RKO (cell line): Measurements from ENCODE around the gene PRCC.

ENCODE experiments used
- DNase-seq: peaks from one replicate; pipeline ENCODE4 v3.0.0-alpha.2; 2016; ENCODE audit warnings: low spot score

Gene PRCC, protein sequence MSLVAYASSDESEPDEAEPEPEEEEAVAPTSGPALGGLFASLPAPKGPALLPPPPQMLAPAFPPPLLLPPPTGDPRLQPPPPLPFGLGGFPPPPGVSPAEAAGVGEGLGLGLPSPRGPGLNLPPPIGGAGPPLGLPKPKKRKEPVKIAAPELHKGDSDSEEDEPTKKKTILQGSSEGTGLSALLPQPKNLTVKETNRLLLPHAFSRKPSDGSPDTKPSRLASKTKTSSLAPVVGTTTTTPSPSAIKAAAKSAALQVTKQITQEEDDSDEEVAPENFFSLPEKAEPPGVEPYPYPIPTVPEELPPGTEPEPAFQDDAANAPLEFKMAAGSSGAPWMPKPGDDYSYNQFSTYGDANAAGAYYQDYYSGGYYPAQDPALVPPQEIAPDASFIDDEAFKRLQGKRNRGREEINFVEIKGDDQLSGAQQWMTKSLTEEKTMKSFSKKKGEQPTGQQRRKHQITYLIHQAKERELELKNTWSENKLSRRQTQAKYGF

DNA sequence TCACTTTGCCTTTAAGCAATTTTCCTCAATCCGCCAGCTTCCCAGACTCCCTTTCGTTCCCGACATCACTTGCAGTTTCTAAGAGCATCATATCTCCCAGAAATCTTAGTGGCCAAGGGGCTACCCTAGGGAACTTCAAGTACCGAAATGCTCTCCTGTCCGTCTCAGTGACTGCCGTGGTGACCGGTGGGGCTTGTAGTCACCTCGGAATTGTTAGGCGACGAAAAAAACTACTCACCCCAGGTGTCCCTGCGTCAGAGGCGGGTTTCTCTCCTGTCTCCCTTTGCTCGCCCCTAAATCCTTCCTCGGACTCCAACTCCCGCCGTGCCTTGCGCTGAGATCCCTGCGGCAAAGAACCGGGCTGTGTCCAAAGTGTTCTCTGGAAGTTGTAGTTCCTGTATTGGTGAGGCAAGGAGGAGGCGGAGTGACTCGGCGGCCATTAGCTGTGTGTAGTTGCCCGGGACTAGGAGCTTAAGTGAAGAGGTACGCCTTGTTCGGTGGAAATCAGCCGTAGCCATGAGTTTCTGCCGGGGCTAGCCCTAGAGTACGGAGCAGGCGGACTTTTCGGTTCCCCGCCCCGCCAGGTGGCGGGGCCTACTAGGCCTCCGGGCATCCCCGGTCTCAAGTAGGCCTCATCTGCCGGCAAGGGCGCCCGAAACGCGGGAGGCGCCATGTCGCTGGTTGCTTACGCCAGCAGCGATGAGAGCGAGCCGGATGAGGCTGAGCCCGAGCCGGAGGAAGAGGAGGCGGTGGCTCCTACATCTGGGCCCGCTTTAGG lies at the start of gene PRCC:
PRCC (plus strand) TSS at position 435 of the 778 bp plus-strand sequence; CDS start at position 672, 237 bp downstream.
- DNase-seq: peak; percentile 100

DNA sequence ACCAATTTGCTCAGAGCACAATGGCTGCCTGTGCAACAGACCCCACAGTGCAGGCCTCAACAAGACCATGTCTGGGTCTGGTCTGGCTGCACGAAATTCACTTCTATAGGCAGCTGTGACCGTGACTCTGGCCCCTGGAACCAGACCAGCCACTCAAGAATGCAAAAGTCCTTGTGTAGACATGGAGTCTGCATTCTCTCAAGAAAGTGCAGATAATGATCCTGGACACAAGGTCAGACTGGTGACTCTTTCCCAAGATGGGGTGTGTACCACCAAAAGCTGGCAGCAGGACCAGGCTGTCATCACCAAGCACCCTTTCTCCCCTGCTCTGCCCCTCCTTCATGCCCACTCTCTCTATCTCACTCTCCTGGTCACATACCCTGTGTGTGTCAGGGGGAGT lies 46.2 kb upstream of the PRCC start:
- no peak for DNase-seq

DNA sequence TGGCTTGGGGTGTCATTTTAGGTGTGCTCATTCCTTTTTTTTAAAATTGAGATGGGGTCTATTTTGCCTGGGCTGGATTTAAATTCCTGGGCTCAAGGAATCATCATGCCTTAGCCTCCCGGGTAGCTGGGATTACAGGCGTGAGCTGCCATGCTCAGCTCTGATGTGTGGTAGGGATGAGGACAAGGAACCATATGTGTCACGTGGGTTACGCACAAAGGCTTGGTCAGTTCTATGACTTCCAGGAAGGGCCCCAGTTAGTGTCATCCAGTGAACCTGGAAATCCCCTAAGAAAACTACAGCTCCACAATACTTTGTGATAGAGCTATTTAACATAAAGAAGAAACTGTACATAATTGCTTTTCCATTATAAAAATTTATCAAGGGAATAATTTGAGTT lies 45.8 kb upstream of the PRCC start:
- no peak for DNase-seq

DNA sequence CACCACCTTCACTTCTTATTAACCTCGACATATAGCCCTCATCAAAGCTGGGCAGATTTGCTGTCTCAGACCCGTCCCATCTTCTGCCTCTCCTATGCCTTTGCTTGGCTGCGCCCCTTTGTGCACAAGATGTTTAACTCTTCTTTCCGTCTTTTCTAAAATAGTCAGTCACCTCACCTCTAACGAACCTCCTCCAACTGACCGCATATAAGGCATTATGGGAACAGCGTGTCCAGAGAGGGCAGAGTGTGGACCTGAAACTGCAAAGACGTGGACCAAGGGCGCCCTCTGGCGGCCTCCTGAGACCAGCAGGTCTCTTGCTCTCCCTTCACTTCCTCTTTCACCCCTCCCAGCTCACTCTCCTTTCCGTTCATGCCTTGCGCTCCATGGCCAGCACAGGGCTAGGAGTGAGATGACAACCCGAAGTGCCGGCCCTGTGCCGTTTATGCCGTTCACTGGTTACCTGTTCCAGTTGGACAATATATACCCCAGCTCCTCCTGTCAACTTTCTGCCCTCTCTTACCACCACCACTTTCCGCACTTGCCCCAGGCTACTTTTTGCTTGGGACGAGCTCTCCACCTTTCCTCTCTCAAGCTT lies 41.6 kb upstream of the PRCC start:
- peak; percentile 95 for DNase-seq

DNA sequence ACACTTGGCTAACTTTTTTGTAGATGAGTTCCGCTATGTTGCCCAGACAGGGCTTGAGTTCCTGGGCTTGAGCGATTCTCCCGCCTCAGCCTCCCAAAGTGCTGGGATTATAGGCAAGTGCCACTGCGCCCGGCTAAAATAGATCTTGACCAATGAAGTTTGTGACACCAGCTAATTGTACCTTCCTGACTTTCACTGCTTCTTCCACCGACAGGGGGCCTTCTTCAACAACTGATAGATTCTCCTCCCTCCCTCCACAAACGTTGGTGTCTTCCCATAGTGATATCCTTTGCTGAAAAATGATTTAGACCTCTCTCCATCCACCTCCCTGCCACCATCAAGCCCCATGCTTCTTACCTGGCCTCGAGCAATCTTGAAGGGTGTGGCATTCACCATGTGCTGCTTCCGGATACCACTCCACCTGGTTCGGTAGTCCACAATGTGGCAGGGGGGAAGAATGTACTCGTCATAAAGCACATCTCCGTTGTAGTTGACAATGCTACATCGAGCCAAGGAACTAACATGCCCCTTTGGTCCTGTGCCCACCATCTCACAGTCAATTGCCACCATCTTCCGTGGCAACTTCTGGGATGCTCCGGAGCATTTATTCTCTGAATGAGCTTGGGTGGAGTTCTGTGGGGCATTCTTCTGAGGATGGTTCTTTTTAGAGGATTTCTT lies 40.6 kb upstream of the PRCC start:
- peak; percentile 90 for DNase-seq

DNA sequence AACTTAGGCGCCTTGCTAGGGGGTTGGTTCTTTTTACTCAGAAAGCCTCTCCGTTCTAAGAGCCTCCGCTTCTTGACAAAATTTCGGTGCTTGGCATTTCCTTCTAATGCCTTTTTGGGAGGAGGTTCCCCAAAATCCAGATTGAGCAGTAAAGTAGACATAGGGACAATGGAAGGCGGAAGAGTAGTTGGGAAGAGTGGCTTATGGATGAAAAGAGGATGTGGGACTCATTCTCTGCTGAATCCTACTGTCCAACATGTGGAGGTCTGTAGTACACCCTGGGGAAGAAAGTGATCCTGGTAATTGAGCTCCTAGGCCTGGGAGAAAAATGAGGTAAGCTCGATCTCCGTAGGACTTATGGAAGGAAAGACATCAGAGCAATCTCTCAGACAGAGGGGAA lies 39.8 kb upstream of the PRCC start:
- DNase-seq: peak; percentile 56

DNA sequence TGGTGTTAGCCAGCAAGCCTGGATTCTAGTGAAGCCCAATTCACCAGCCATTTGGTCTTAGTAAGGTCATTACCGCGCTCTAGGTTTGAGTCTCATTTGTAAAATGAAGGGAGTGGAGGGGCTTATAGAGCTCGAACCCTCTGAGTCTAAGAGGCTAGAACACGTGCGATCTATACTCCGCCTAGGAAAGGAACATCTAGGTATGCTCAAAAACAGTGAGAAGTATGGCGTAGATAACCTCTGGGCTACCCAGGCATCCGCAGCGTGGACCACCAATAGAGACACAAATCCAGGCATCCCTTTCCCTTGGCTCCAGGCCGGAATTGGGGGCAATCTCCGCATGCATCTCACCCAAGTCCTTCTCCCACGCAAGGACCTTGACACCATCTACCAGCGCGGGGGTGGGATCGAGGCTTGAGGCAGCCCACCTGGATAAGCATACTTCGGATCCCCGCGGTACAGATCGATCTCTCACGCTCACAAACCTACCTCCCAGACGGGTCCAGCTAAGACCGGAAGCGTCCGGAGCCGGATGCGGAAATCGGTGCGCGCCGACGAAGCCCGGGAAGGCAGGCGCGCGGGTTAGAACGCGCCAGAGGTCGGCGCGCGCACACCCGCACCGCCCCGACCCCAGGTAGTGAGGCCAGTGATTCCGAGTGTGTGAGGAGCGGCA lies 39.3 kb upstream of the PRCC start, which contains the start of gene METTL25B:
METTL25B (plus strand) TSS at position 544 of the 673 bp plus-strand sequence. CDS start 636 bp downstream, outside the sequence.
- peak; percentile 86 for DNase-seq

DNA sequence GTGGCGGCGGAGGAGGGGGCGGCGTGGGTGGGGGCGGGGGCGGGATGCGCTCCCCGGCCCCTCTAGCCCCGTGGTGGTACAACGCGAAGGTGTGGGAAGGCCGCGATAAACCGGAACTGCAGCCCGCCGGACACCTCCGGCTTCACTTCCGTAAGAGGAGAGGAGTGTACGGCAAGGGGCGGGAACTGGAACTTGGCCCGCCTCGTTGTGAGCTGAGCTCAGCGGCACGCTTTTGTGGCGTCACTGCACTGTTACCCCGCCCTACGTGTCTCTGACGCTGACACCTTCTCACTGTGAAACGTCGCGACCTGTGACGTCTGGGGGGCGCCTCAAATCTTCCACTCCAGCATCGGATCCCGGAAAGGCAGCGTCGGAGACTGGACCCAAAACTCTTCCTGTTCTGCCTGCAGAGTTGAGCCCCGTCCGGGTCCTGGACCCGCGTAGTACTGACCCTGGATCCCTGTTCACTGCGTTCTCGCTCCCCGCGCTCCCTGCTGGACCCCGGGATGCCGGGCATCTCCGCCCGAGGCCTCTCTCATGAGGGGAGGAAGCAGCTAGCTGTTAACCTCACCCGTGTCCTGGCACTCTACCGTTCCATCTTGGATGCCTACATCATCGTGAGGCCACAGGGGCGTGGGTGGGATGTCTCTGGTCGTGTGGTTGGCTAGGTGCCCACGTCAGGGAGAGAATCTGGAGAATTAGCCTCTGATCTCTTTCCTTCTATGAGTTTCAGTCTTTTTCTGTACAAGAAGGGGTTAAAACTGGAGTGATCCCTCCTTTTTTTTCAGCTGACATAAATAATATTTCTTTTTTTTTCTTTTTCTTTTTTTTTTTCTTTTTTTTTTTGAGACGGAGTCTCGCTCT lies 38.5 kb upstream of the PRCC start, which contains the start of gene ISG20L2:
ISG20L2 (minus strand) TSS at position 168 of the 864 bp plus-strand sequence. CDS start 1,114 bp downstream, outside the sequence.
- peak; percentile 99 for DNase-seq

DNA sequence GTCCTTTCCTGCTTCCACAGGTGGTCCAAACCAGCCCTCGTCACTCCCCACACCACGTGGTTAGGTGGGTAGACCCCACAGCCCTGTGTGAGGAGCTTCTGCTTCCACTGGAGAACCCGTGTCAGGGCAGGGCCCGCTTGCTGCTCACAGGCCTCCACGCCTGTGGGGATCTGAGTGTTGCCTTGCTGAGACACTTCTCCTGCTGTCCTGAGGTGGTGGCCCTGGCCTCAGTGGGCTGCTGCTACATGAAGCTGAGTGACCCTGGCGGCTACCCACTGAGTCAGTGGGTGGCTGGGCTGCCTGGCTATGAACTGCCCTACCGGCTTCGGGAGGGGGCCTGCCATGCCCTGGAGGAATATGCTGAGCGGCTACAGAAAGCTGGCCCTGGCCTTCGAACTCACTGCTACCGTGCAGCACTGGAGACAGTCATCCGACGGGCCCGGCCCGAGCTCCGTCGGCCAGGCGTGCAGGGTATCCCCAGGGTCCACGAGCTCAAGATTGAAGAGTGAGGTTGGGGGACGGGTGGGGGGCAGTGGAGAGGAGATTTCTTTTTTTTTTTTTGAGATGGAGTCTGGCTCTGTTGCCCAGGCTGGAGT lies 33.2 kb upstream of the PRCC start:
- DNase-seq: no peak

DNA sequence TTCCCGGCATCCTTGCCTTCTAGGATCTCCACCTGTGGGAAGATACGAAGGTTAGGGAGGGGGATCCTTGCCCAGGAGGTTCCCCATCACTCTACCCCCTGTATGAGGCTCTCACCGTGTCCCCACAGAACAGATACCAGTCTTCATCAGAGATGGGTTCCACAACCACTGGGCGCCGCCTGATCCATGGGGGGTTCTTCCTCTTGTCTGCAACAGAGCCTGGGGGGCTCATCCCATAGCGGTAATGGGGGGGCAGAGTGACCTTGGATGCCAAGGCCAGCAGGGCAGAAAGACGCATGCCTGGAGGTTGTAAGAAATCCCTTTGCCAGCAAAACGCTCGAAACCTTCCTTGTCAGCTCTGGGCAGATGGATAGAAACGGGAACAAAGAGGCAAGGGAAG lies 28.9 kb upstream of the PRCC start:
- no peak for DNase-seq

DNA sequence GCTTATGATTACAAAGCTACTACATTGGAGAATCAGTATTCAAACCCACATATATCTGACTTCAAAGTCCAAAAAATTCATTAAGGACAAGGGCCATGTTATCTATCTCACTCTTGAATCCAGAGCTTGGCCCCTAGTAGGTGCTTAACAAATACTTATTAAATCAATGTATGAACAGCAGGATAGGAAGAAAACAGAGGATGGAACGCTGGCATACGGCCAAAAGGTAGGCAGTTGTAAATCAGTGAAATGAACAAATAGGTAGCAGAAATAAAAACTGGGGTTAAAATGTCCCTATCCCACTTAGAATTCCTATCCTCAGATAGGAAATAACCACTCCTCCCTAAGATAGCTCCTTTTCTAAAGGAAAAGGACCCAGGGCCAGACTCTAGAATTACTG lies 28.4 kb upstream of the PRCC start:
- DNase-seq: no peak

DNA sequence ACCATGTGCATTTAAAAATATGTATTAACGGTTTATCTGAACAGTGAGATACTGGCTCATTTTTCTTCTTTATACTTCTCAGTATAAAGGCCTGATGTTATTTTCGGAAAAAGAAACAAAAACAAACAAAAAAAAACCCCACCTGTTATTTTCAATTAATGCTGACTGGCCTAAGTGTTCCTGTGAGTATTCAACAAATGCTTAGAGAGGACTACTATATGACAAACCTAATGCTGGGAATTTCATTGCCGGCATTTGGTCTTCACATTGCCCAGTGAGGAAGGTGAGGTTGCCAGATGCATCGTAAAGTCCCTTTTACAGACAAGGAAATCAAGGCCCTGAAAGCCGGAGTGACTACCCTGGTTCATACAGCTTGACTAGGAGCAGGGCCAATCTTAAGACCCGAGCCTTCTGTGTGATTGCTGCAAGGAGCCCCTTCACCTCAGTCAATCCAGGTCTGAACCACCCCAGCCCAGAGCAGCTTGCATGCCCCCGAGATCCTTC lies 27.0 kb upstream of the PRCC start:
- peak; percentile 53 for DNase-seq

DNA sequence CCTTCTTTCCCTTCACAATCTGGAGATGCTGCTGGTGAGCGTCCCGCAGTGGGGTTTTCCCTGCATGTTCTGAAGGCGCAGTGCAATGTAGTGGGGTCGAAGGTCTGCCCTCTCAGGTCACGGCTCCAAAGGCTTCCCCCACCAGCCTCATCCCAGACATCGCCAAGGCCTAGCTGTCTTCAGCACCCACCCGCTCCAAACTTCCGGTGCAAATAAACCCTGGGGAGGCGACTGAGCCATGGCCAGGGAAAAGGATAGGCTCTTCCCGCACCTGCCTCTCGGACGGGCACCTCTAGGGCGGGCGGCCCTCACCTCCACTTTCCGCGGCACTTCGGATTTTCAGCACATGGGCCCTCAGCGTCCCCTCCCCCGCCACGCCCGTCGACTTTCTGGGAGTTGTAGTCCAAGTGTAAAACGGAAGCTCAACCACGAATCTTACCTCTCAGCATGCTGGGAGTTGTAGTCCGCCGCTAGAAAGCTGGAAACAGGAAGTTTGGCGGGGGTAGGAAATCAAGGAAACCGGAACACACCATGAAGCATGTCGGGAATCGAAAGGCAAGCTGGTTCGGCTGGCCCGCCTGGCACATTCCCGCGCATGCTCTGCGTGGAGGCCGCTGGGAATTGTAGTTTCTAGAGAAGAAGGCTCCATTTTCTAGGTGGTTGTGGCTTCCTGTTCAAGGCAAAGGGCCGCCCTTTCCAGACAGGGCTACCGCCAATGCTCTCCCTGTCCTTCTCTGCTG lies 26.4 kb upstream of the PRCC start, which contains the start of gene MRPL24:
MRPL24 (minus strand) TSS at position 348 of the 740 bp plus-strand sequence. CDS start 2,384 bp downstream, outside the sequence.
- DNase-seq: peak; percentile 100

DNA sequence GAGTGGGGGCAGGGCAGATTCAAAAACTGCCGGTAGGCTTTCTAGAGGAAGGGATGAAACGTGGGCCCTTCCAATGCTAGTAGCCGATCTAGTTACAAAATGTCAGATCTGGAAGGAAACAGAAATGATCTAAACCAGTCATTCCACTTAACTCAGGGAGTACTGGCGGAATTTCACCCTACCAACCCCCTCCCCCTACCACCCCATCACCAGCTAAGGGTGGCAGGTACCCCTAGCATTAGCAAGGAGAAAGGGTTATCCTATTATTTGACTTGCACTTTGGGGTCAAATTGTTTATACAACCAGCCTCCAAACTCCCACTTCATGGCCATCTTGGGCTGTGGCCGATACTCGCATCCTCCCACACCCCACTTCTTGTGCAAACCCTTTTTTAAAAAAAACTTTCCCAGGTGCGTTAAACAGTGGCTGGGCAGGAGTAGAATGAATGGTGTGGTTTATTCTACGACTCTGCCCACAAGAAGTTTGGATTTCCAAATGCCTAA lies 25.8 kb upstream of the PRCC start:
- no peak for DNase-seq

DNA sequence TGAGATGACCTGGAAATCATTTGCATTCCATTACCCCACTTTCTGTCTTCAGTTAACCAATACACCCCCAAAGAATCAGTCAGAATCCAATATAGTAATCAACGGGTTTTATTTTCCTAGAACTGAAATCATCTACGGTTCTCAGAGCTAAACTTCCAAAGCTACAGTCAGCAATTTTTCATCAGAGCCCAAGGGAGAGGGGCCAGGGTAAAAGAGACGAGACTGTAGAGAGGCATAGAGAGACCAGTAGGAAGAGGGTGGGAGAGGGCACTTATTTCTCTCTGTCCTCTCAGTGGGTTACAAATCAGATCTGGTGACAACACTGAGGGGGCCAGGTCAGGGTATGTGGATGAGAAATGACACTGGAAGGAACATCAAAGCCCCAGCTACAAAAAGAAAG lies 25.3 kb upstream of the PRCC start:
- DNase-seq: no peak

DNA sequence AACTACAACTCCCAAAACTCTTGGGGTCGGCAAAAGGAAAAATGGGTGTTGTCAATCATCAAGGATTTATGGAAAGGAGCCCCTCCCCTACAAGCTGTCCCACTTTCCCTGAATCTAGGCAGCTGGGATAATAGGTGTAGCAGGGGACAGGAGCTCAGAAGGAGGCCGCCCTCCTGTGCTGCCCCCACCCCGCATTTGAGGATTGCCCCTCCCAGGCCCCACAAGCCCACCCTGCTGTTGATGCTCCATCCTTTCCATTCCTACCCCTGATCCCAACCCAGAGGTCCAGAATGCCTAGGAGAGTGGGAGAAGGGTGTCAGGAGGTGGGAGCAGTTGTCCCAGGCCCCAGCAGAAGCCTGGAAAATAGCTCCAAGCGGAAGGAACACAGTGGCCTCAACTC lies 24.5 kb upstream of the PRCC start:
- DNase-seq: no peak

DNA sequence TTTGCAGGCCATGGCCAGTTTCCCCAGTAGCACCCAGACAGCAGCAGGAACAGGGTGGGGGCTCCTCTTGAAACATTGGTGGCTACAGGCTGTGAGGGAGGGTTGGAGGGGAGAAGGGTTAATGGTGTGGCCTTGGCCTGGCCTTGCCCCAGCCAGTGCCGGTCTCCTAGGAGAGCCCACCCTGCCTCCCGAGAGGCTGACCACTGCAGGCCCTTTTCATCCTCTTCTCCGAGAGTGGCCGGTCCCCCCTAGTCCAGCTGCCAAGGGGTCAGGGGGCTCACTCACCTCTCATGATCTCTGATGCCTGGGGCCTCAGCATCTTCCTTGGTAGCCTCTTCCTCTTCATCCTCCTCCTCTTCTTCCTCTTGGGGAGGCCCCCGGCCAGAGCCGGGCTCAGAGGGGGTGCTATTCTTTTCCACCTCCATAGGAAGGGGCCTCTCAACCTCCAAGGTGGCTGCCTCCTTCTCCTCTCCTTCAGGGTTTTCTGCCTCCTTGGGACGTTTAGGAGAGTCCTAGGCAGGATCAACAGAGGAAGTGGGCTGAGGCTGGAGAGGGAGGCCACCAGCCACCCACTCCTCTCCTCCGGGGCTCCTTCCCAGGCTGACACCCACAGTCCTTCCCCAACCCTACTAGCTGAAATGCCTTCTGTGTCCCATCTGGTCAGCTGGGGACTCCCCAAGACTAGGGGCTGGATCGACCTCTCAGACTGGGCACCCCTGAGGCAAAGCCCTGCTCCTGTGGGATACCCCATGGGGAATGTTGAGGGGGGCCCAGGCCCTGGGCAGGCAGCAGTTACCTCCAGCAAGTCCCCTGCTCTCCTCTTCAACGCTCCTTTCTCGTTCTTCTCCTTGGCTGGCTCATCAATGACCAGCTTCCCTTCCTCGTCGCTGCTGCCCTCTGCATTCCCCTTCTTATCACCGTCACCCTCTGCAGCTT lies 23.7 kb upstream of the PRCC start:
- DNase-seq: no peak
